GM15510 (cell line): ENCODE data around the gene KDM1B.

Experiments
- POLR2A ChIP-seq: IDR thresholded peaks from 3 replicates; pipeline ENCODE4 v1.6.1; 2011; ENCODE audit warnings: borderline replicate concordance; ENCODE audit not compliant: insufficient read length; ENCODE audit errors: extremely low read depth

Gene KDM1B

GRCh38 chr6:18261877-18262276 lies 106.7 kb downstream of the KDM1B start:
- no peak for TF ChIP-seq POLR2A

GRCh38 chr6:18262702-18263417 lies 107.6 kb downstream of the KDM1B start:
- TF ChIP-seq POLR2A, result no peak

- no peak for TF ChIP-seq POLR2A
Observed at GRCh38 chr6:18263418-18264218, 108.4 kb downstream of the KDM1B start.

GRCh38 chr6:18264219-18264922 lies 109.1 kb downstream of the KDM1B start, which contains the start of gene DEK:
TSS of gene DEK (minus strand) at chr6:18264530. CDS start at chr6:18263987, 543 bp downstream.
- peak; percentile 47 for TF ChIP-seq POLR2A

- TF ChIP-seq POLR2A, result no peak
Observed at GRCh38 chr6:18264923-18265377, 109.7 kb downstream of the KDM1B start.

GRCh38 chr6:18265787-18266522 lies 110.7 kb downstream of the KDM1B start:
- TF ChIP-seq POLR2A, result no peak

GRCh38 chr6:18266523-18266912 lies 111.3 kb downstream of the KDM1B start:
- no peak for TF ChIP-seq POLR2A

GRCh38 chr6:18268066-18268465 lies 112.8 kb downstream of the KDM1B start:
- TF ChIP-seq POLR2A, result no peak

GRCh38 chr6:18269253-18269652 lies 114.0 kb downstream of the KDM1B start:
- no peak for TF ChIP-seq POLR2A

- TF ChIP-seq POLR2A, result no peak
Observed at GRCh38 chr6:18269717-18270116, 114.5 kb downstream of the KDM1B start.

- no peak for TF ChIP-seq POLR2A
Observed at GRCh38 chr6:18270216-18270615, 115.0 kb downstream of the KDM1B start.
